C1 segment of cervical spinal cord (tissue), 14 donors: Measurements from ENCODE around the gene CARMIL3.

Experiments
- DNase-seq, 14 donors: peaks; one replicate each; lab custom pipeline; 2025; lab: John Stamatoyannopoulos, UW

The CARMIL3 gene

DNA sequence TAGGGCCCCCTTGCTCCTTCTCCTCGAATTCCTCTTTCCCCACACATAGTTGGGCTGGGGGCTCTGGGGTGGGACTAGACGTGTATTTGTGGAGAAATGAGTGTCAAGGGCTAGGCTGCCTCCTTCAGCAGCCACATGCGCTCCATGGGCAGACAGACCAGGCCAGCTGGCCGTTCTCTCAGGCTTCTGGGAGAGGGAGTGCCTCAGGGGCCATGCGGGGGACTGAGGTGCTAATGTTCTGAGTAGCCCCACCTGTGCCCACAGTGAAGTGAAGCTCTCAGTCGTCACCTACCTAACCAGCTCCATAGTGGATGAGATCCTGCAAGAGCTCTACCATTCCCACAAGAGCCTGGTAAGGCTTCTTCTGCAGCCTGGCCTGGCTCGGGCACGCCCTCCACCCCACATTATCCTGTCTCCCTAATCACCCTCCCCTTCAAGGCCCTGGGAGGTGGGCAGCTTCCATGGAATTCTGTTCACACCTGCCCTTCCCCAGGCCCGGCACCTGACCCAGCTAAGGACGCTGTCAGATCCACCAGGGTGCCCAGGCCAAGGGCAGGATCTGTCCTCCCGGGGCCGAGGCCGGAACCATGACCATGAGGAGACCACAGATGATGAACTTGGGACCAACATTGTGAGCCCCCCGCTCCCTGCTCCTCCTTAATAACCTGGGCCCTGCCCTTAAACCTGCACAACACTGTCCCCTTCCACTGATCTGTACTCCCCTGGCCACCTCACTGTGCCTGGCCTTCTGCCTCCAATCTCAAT, 10.6 kb downstream of the CARMIL3 start:
- no peak for DNase-seq

DNA sequence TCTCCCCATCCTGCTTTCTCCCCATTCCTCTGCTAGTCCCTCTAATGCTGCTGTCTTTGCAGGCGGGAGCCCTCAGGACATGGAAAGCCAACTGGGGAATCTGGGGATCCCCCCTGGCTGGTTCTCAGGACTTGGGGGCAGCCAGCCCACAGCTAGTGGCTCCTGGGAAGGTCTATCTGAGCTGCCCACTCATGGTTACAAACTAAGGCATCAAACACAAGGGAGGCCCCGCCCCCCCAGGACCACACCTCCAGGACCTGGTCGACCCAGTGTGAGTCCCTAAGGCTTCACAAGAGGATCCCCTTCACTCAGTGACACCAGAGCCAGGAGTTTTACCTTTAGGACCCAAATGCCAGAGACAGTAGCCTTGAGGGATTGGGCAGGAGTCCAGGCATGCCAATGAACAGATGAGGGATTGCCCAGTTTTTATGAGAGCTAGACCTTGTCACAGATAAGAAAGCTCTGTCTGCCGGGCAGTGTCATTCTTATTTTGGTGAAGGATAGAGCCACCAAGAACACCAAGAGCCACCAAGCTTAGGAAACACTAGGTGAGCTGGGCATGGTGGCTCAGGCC, 11.5 kb downstream of the CARMIL3 start:
- DNase-seq: no peak

DNA sequence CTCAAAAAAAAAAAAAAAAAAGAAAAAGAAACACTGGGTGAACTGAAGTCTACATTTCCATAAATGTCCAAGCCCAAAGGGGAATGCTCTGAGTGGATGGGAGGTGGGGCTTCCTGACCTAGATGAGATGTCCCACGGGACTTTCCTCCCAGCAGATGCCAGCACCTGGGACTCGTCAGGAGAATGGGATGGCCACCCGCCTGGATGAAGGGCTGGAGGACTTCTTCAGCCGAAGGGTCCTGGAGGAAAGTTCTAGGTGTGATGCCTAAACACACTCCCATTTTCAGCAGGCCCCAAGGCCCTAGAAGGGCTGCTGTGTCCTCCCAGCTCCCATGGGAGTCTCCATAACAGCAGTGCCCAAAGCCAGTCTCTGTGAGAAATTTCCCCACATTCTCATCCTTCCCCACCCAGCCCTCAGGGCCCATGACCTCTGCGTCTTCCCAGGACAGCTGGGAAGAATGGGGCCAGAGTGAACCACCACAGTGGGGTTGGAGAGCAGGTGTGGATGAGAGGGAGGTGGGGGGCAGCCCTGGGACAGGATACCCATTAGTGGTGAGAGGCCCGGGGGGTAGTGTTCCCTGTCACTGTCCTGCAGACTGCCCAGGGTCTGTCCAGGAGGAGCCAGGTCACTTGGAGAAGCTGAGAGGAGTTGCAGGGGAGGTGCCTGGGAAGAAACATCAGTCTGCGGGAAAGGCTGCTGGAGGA, 12.4 kb downstream of the CARMIL3 start:
- DNase-seq: no peak

DNA sequence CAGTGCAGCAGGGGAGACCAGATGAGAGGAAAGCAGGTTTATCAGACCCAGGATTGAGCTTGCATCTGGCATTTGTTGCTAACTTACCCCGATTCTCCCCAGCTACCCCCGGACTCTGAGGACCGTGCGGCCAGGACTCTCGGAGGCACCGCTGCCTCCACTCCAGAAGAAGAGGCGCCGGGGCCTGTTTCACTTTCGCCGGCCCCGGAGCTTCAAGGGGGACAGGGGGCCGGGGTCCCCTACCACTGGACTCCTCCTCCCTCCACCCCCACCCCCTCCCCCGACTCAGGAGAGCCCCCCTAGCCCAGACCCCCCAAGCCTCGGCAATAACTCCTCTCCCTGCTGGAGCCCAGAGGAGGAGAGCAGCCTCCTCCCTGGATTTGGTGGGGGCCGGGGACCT, 13.0 kb downstream of the CARMIL3 start:
- DNase-seq: no peak

DNA sequence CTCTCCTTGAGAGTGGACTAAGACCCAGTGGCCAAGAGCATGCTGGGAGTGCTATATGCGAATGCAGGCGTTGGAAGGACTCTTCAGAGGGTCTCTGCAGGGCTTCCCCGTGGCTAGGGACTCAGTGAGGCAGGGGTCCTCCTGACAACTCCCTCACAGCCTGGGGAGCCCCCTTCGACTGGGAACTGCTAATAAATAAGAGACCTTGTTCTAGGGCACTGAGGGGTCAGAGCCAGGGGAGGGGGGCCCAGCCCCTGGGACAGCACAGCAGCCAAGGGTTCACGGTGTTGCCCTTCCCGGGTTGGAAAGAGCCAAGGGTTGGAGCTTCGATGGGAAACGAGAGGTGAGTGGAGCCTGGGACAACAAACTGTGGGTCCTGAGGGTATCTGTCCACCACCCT, 13.6 kb downstream of the CARMIL3 start:
- no peak for DNase-seq

DNA sequence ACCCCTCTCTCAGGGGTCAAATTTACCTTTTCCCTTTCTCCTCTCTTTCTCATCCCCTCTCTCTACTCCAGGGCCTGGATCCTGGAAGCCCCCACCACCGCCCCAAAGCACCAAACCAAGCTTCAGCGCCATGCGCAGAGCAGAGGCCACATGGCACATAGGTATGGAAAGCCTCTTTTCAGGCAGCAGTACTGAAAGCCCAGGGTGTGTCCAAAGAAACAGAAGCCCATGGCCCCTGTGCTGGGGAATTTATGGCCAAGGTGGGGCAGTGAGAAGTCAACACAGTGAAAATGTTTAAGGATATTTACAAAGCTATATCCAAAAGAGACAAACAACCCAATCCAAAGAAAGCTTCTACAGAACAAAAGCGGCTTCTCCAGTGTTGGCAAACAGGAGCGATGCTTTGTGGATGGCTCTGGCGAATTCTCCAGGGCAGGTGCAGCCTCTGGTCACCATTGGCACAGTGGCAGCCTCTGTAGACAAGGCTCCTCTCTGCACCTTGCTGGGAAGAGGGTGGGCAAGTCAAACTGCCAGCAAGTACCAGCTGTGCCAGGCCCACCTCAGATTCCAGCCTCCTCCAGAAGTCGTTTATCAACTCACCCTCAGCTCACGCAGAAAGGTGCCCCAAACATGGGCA, 14.8 kb downstream of the CARMIL3 start:
- no peak for DNase-seq

DNA sequence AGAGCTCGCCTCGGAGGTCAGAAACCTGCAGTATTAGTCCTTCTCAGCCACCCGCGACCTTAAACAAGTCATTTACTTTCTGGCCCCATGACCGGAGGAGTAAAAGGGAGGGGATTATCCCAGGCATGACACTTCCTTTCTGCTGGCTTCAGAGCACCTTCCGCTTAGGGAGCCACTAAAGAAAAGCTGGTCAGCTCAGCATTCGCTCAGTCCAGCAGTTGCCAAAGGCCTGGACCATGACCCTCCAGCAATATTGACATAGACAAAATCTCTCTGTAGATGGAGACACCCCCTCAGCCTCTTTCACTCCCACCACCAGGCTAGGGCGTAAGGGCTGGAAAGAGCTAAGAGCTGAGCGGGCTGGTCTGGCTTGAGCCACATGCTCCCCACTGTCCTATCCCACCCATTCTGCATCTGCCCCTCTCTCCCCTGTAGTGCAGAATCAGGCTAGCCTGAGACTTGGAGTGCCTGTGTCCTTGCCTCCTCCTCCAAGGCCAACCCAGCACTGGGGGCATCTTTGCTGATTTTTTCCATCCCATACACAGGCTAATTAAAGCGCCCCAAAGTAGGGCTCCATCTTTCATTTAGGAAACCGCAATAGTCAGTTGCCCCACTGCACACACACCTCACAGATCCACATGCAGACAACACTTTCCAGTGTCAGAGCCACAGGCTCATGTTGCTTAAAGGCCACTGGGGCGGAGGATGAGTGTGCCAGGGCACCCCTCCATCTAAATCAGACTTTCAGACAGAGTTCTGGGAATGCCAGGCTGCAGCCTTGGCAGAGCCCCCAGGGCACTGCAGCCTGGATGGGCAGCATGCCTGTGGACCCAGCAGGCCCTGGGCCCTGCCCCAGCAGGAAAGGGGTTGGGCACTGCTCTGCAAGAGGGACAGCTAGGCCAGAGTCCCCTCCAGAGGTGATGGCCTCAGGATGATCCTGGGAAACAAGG, 15.6 kb downstream of the CARMIL3 start:
- DNase-seq: peak in 6 of 14 donors; percentile 28 to 83 (median 38)

DNA sequence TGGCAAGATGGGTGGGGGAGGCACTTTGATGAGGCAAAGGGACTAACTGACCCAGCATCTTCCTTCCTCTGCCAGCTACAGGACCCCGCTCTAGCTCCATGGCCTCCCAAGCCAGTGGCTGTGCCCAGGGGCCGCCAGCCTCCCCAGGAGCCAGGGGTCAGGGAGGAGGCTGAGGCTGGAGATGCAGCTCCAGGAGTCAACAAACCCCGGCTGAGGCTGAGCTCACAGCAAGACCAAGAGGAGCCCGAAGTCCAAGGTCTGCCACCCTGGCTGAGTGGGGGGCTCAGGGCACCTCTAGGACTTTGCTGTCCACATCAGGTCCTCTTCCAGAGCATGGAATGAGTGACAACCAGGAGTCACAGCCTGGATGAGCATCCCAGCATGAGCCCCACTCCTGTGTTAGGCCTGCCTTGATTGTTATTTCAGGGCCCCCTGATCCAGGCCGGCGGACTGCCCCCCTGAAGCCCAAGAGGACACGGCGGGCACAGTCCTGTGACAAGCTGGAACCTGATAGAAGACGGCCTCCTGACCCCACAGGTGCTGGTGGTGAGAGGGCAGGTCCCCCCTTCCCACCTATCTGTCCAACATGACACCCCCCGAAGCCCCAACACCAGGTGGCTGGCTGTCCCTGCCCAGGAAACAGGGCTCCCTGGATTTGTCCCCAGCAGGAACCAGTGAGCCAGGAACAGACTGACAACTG, 17.1 kb downstream of the CARMIL3 start:
- DNase-seq: no peak

DNA sequence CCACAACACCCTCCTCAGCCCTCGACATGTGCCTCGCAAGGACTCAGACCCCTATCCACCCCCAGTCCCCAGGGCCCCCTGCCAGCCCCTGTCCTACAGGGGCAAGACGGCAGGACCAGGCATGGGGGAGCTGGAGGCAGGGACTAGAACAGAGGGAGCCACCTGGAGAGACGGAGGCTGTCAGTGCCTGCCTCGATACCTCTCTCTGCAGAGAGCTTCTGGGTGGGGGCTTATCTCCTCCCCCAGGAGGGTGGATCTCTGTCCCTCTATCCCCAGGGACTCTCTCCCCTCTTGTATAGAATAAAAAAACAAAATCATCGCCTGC, 17.6 kb downstream of the CARMIL3 start:
- DNase-seq: no peak

DNA sequence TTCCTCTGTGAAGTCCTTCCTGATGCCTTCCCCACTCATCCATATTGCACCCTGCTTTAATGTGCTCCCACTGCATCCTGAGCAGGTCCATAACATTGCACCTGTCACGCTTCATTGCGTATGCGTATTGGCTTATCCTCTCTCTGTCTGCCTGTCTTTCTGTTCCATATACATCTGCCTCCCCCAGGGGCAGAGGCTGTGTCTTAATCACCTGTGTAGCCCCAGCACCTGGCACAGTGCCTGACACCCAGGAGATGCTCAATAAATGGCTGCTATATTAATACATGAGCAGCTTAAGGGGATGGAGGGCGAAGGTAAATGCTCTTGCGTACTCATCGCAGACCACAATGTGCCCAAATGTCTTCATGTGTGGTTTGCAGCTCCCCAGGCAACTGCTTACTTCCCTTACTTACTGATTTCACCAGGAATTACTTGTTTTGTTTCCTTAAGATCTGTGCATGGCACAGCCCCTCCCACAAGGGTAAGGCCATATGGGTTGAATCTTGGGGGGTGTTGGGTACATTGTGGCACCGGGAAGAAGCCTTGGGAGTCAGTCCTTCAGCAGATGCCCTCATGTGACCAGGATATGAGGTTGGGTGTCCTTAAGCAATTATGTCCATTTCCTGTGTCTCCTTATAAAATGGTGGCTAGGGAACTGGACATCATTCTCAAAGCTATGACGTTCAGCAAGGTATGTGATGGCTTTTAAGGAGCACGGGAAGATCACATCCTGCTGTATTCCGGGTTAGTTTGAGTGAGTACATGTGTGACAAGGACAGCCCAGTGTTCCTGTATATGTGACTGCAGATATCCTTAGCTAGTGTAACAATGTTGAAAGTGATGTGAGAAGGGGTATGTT, 18.7 kb downstream of the CARMIL3 start:
- DNase-seq: peak in 1 of 14 donors; percentile 64

DNA sequence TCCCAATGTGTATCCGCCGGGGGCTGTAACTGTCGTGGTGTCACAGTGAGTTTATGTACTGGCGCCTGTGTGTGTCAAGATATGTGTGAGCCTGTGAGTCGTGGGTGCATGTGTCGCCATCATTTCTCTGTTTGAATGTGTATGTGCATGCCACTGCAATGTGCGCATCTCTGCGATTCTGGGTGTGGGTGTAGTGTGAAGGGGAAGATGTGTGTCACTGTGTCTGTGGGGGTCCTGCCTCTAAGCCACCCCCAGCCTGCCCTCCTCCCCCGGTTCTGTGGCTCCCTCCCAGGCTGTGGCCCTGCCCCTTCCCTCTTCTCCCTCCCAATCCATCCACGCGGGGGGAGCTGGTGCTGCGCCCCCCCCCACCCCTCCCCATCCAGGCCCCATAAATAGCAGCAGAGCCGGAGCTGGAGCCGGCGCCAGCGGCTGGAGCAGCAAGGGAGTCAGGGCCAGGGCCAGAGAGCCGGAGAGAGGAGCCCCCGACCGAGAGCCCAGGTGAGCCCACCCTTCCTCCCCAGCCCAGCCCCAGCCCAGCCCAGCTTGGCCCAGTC, 19.4 kb downstream of the CARMIL3 start, which contains the start of gene CPNE6:
Gene CPNE6 (plus strand): TSS at position 419 of the 554 bp plus-strand sequence. CDS start 1,375 bp downstream, outside the sequence.
- peak in 4 of 14 donors; percentile 12 to 85 (median 24) for DNase-seq

DNA sequence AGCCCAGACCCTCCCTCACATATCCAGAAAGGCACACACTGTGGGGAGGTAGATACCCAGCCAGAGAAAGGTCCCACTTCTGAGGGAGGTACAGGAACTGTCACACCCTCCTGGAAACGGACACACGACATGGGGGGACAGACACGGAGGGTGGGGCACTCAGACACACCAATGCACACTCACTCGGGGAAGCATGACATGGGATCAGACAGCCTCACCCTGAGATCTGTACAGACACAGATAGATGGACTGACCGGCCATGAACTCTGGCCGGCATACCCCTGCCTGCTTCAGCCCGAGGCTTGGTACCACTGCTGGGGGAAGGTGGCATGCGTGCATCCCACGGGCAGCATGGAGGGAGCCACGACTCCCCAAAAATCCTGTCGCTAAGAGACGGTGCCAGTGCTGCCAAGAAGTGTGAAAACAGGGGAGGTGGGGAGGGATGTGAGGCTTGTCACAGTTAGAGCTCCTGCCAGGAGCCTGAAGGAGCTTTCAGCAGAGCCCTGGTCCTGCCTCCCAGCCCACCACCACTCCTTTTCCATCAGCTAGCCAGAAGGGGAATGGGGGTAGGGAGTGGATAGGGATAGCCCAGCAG, 20.1 kb downstream of the CARMIL3 start:
- DNase-seq: peak in 4 of 14 donors; percentile 30 to 56 (median 48)

DNA sequence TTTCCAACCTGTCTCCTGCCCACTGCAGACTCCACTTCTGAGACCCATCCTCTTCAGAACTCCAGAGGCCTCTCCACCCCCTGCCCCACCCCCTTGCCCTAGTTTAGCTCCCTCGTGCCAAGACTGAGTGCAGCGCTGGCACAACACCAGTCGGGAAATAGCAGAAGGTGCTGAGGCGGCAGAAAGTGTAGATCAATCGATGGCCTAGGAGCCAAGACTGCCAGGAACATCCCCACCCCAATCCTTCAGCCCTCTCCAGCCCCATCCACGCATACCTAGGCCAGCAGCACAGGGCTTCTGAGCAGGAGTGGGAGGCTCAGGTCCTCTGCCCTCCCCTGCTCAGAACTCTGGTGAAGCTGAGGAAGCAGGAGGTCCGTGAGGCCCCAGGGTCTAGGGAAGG, 20.6 kb downstream of the CARMIL3 start:
- peak in 6 of 14 donors; percentile 21 to 56 (median 43) for DNase-seq

DNA sequence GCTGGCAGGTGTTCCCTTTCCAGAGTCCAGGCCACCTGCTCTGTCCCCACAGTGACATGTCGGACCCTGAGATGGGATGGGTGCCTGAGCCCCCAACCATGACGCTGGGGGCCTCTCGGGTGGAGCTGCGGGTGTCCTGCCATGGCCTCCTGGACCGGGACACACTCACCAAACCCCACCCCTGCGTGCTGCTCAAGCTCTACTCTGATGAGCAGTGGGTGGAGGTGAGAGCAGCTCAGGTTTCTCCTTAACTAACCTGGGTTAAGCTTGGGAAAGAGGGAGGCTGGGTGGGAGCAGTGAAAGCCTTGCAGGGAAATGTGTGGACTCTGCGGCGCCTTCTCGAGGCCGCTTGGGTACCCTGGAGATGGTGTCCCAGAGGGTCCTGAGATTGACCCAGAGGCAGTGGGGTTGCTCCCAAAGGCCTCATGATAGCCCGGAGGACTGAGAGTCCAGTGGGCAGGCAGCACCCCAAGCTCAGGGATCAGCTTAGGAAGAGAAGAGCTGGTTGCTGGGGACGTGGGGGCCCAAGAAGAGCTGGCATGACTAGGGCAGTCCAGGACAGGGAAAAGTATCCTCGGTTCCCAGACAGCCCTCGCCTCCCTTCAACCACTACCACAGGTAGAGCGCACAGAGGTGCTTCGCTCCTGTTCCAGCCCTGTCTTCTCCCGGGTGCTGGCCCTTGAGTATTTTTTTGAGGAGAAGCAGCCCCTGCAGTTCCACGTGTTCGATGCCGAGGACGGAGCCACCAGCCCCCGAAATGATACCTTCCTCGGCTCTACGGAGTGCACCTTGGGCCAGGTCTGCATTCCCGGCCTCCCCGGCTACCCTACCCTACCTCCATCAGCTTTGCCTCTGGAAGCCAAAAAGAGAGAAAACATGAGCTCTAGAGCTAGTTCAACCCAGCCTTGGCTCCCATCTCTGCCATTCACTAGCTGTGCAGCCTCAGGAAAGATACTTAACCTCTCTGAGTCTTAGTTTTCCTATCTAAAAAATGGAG, 21.4 kb downstream of the CARMIL3 start:
- no peak for DNase-seq

DNA sequence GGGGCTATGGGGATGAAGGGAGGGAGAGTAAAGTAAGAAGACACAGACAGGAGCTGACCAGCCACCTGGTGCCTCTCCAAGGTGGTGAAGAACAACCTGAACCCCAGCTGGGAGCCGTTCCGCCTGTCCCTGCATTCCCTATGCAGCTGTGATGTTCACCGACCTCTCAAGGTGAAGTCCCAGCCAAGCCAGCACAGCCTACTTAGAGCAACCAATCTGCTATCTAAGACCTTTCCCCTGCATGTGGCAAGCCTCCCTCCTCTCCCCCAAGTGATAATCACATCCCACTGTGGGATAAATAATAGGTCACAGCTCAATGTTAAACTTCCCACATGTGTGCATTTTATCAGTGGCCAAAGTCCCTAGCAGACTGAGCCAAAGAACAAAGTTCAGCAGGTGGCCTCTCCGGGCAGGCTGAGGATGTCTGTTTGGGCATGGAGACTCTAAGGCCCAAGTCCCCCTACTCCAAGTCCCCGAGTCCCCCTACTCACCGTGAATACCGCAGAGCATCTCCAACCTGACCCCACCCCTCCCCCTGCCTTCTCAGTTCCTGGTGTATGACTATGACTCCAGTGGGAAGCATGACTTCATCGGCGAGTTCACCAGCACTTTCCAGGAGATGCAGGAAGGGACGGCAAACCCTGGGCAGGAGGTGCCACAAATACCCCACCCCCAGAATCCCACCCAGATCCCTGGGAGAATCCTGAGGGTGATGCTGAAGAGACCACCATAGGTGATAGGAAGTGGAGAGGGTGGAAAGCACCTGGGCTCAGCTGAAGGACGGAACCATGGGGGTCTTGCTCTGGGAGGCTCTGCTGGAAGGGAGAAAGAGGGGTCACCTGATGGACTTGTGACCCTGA, 23.0 kb downstream of the CARMIL3 start:
- no peak for DNase-seq

DNA sequence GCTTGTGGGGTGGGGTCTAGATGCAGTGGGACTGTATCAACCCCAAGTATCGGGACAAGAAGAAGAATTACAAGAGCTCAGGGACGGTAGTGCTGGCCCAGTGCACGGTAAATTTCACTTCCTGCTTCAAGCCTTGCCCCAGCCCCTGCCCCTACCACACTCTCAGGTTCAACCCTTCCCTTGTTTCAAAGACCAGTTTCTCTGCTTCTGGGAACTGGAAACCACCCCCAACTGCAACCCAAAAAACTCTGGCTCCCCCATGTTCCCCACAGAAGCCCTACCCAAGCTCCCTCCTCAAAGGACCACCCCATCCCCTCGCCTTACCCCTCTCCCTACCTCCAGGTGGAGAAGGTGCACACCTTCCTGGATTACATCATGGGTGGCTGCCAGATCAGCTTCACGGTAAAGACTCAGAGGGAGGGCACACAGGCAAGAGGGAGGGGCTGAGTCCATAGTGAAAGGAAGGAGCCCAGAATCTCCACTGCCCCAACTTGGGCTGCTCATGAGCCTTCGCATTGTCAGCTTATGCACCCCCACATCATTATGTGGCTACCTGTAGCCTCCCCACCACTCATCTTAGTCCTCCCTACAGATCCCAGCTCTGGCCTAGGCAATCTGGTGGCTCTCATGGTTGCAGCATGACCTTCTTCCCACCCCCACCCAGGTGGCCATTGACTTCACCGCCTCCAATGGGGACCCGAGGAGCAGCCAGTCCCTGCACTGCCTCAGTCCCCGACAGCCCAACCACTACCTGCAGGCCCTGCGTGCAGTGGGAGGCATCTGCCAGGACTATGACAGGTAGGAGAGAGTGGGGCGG, 23.9 kb downstream of the CARMIL3 start:
- DNase-seq: no peak
